Mesodermal cell (in vitro differentiated cells): ENCODE data around the gene SCN1B.
A peak's percentile ranks its signal among the peaks of the same experiment; 100 is the strongest.
"Not testable (repeated sequence)": the region's sequence is repeated elsewhere in the genome, so short reads cannot be mapped to it uniquely, and the experiment has no call there.

ENCODE experiments used
- H3K27ac ChIP-seq: 2 replicates; pipeline ENCODE4 v1.7.0; 2013; ENCODE audit warnings: mild to moderate bottlenecking, low read depth, low read length, moderate library complexity; ENCODE audit not compliant: severe bottlenecking
- H3K36me3 ChIP-seq: 2 replicates; pipeline ENCODE4 v1.7.1; 2013; ENCODE audit warnings: mild to moderate bottlenecking, low read length, moderate library complexity; ENCODE audit not compliant: control insufficient read depth, insufficient read depth
- H3K4me1 ChIP-seq: one replicate; pipeline ENCODE4 v1.7.1; 2013; ENCODE audit warnings: mild to moderate bottlenecking, low read length; ENCODE audit not compliant: insufficient read depth, control insufficient read depth, poor library complexity, severe bottlenecking
- H3K4me3 ChIP-seq: 2 replicates; pipeline ENCODE4 v1.7.0; 2013; ENCODE audit warnings: low read length, control low read depth, mild to moderate bottlenecking; ENCODE audit not compliant: insufficient read depth, poor library complexity, severe bottlenecking; ENCODE audit errors: extremely low read depth
- H3K9me3 ChIP-seq: 2 replicates; pipeline ENCODE4 v1.7.1; 2013; ENCODE audit warnings: mild to moderate bottlenecking, low read length, moderate library complexity; ENCODE audit not compliant: control insufficient read depth
- WGBS, 2 experiments: methylation state at CpG; one replicate each; pipeline ENCODE4 v1.1.5; 2013; ENCODE audit warnings: missing lambda C conversion rate in 2 of 2; ENCODE audit not compliant: insufficient coverage in 2 of 2; 5-methylcytosine and 5-hydroxymethylcytosine counted together

The SCN1B gene

GRCh38 chr19:35029275-35029736, 964 bp upstream of the SCN1B start:
- not testable (repeated sequence) for H3K4me1 ChIP-seq, H3K9me3 ChIP-seq, H3K4me3 ChIP-seq, H3K27ac ChIP-seq
- WGBS, 2 experiments, result 65 to 70% methylated on average over 4 to 6 of the region's 11 CpGs
- H3K36me3 ChIP-seq, result peaks cover 39% of the 10 kb centered on the region

GRCh38 chr19:35029737-35030256, 473 bp upstream of the SCN1B start:
- Histone ChIP-seq H3K9me3 (no peaks in the 10 kb centered on the region), H3K27ac (no peak overlapping the region), H3K36me3 (peaks cover 40% of the 10 kb centered on the region), H3K4me3 (peak overlapping the region; percentile 26), H3K4me1 (peaks cover 3% of the 10 kb centered on the region)
- WGBS, 2 experiments, result 30 to 35% methylated on average over 5 to 9 of the region's 11 CpGs

- Histone ChIP-seq H3K27ac (no peak overlapping the region), H3K4me1 (peaks cover 3% of the 10 kb centered on the region), H3K4me3 (peak overlapping the region; percentile 44), H3K36me3 (peaks cover 27% of the 10 kb centered on the region), H3K9me3 (no peaks in the 10 kb centered on the region)
- WGBS, 2 experiments, result 3 to 4% methylated on average over 27 to 30 of the region's 31 CpGs
Observed at GRCh38 chr19:35031072-35031881, 1.0 kb downstream of the SCN1B start.

GRCh38 chr19:35032356-35032865, 2.1 kb downstream of the SCN1B start:
- WGBS, 2 experiments, result 95 to 96% methylated on average over 16 to 17 of the region's 17 CpGs
- H3K4me3 ChIP-seq, result no peak overlapping the region
- no peak overlapping the region for H3K27ac ChIP-seq
- peaks cover 16% of the 10 kb centered on the region for H3K36me3 ChIP-seq
- no peaks in the 10 kb centered on the region for H3K9me3 ChIP-seq
- H3K4me1 ChIP-seq, result peaks cover 3% of the 10 kb centered on the region

- 94% methylated on average over 27 of the region's 30 CpGs for WGBS, 2 experiments
Observed at GRCh38 chr19:35033067-35034004, 3.1 kb downstream of the SCN1B start.

DNA sequence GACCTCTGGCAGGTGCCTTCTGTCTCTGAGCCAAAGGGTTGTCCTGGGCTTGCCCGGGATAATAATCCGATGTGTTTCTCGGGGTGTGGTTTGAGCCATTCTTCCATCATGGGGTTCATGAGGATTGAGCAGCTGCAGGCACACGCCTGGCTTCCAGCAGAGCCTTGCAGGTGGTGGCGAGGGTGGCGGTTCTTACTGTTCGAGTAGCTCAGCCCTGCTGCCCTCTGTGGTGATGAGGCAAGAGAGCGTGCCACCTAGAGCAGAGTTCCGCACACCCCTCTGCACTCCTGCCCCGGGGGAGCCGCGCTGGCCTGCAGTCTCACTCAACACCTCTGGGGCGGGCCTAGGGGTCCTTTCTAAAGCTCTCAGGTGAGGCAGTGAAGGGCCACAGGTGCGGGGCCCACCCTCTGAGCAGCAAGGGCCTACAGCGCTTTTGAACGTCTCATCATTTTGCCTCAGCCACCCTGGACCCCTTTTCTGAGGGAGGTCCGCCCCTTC, 3.8 kb downstream of the SCN1B start:
- 90 to 92% methylated on average over 15 to 16 of the region's 17 CpGs for WGBS, 2 experiments
- Histone ChIP-seq H3K36me3 (peaks cover 6% of the 10 kb centered on the region), H3K4me1 (peaks cover 3% of the 10 kb centered on the region), H3K27ac (no peak overlapping the region), H3K4me3 (no peak overlapping the region), H3K9me3 (no peaks in the 10 kb centered on the region)

More at GRCh38 chr19:35033067-35034004, 3.1 kb downstream of the SCN1B start:
- H3K4me3 ChIP-seq, result no peak overlapping the region
- H3K27ac ChIP-seq, result no peak overlapping the region
- H3K36me3 ChIP-seq, result peaks cover 7% of the 10 kb centered on the region
- H3K9me3 ChIP-seq, result no peaks in the 10 kb centered on the region
- H3K4me1 ChIP-seq, result peaks cover 3% of the 10 kb centered on the region

DNA sequence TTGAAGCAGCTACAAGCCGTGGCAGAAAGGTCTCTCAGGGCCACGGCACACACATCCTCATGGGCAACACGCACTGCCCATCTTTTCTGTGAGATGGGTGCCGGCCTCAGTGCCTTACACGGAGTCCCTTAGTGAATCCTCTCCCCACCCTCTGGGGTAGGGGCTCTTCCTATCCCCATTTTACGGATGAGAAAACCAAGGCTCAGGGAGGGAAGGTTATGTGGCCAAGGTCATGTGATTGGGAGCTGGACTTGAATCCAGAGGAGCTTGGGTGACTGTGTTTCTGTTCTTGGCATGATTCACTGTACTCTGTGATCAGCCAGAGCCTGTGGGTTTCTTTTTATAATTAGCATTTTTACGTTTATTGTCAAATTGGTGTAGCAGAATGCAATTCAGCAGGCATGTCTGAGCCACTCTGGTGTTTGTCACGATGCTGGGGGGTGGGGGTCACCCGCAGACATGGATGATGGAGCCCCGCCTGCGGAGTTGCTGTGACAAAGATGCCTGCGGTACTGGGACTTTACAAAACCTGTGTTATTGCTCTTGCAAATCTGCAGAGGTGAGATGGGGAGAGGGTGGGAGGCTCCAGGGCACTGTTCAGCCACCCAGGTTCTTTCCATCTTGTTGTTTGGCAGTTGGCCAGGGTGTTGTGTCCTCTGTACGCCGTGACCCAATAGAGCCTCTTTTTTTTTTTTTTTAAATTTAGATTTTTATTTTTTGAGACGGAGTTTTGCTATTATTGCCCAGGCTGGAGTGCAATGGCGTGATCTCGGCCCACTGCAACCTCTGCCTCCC, 4.5 kb downstream of the SCN1B start:
- H3K9me3 ChIP-seq, result no peaks in the 10 kb centered on the region
- WGBS, 2 experiments, result 93 to 95% methylated on average over 7 to 8 of the region's 17 CpGs

DNA sequence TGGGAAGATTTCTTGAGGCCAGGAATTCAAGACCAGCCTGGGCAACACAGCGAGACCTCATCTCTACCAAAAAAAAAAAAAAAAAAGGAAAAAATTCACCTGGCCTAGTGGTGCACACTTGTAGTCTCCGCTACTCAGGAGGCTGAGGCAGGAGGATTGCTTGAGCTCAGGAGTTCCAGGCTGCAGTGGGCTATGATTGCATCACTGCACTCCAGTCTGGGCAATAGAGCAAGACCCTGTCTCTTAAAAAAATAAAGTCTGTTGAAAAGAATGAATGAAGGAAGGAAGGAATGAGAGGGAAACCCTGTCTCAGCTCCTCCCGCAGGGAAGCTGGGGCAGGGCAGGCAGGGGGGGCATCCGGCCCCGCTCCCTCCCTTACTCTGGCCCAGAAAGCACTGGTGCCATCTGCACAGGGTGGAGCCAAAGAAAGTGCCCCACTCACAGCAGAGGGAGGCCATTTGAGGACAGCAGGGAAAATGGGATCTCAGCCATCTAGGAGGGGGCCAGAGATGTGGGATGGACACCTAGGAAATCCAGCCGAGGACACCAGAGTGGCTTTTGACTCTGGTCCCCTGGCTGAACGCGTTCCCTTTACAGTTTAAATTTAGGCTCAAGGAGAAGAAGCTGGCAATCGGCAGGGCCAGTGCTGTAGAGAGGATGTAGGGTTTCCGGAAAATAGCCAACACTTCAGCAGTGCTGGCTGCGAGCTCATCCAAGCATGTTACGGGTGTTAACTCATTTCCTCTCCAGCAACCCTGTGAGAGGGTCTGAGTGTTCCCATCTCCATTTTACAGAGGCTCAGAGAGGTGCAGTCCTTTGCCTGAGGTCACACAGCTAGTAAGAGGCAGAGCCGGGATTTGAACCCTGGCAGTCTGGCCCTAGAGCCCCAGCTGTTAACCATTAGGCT, 7.7 kb downstream of the SCN1B start:
- 85 to 93% methylated on average over 12 of the region's 13 CpGs for whole genome bisulfite sequencing, 2 experiments
- H3K4me3 ChIP-seq, result no peak overlapping the region
- no peak overlapping the region for H3K27ac ChIP-seq
- peaks cover 12% of the 10 kb centered on the region for H3K4me1 ChIP-seq
- H3K36me3 ChIP-seq, result peaks cover 6% of the 10 kb centered on the region
- no peaks in the 10 kb centered on the region for H3K9me3 ChIP-seq

More for the DNA sequence above, 4.5 kb downstream of the SCN1B start:
- H3K27ac ChIP-seq, result no peak overlapping the region
- no peak overlapping the region for H3K4me3 ChIP-seq
- H3K4me1 ChIP-seq, result peaks cover 3% of the 10 kb centered on the region
- H3K36me3 ChIP-seq, result peaks cover 6% of the 10 kb centered on the region
